K562 (cell line): ENCODE measurements around the gene RIPK4. TPM values are rescaled to one million over a fixed set of nuclear protein-coding genes. Genes with fewer than 3 reads are reported as not detected.

Experiments
- ATAC-seq: fragments of 200-7000 bp; cut with Tn5 transposase; 3 replicates; pipeline ENCODE4 v1.9.1; 2020; ENCODE audit warnings: moderate library complexity
- BruUV-seq: library from RNA; stranded (reverse); fragments of 400-500 nt; replicated peaks from 2 replicates; lab custom pipeline; 2021; lab: Mats Ljungman, UMichigan
- CTCF ChIA-PET: fragments of 300-600 bp; formaldehyde crosslinking; extraction: SDS; loops from one replicate; lab custom pipeline; 2021; ENCODE audit warnings: low intra/inter-chr PET ratio; lab: Yijun Ruan, JAX
- POLR2A ChIA-PET: fragments of 300-600, 350-650 bp; sonication (Branson Sonifier 250); formaldehyde crosslinking; extraction: SDS; loops from one replicate; lab custom pipeline; 2021; ENCODE audit warnings: antibody characterized with exemption, inconsistent platforms; lab: Yijun Ruan, JAX
- DNase-seq, 4 experiments: peaks; one replicate each; pipeline versions ENCODE4 v3.0.0 to v3.0.0-alpha.2; 2011 to 2018; ENCODE audit warnings: low spot score in 3 of 4, mixed read lengths in 3 of 4; ENCODE audit errors: extremely low read depth in 1 of 4
- FAIRE-seq: peaks from 2 replicates; lab custom pipeline; 2011; peaks lifted over from hg19 to GRCh38; lab: Jason Lieb, UNC
- H2AFZ ChIP-seq: 2 replicates; pipeline ENCODE4 v1.6.0; 2011; ENCODE audit warnings: low read depth, low read length, control low read depth, inconsistent platforms
- H3K27ac ChIP-seq: fragments of 200-600 bp; 3 replicates; pipeline ENCODE4 v1.8.0; 2011; ENCODE audit warnings: low read depth, mild to moderate bottlenecking, control low read depth, inconsistent platforms, low read length, moderate library complexity, mixed read lengths; ENCODE audit errors: extremely low read depth
- H3K27me3 ChIP-seq, 2 experiments: fragments of 300-600 bp in 1 of 2; 2 replicates in 1 of 2; 3 replicates in 1 of 2; pipeline versions ENCODE4 v1.6.0 to v1.8.0; 2011; ENCODE audit warnings: inconsistent platforms in 2 of 2, low read length in 2 of 2, mild to moderate bottlenecking in 1 of 2, mixed read lengths in 1 of 2, moderate library complexity in 1 of 2; ENCODE audit not compliant: control insufficient read depth in 2 of 2, insufficient read depth in 2 of 2
- H3K36me3 ChIP-seq: fragments of 300-600 bp; 3 replicates; pipeline ENCODE4 v1.8.0; 2011; ENCODE audit warnings: mild to moderate bottlenecking, low read length, inconsistent platforms; ENCODE audit not compliant: control insufficient read depth, insufficient read depth
- H3K4me1 ChIP-seq, 2 experiments: fragments of 200-600 bp in 1 of 2; replicated peaks in 1 of 2; 2 replicates in 1 of 2; 3 replicates in 1 of 2; pipeline versions ENCODE4 v1.5.1 to v1.8.0; 2011; ENCODE audit warnings: inconsistent platforms in 2 of 2, low read length in 2 of 2, mild to moderate bottlenecking in 1 of 2, mixed read lengths in 1 of 2, moderate library complexity in 1 of 2; ENCODE audit not compliant: control insufficient read depth in 2 of 2, insufficient read depth in 2 of 2
- H3K4me2 ChIP-seq: 2 replicates; pipeline ENCODE4 v1.6.1; 2011; ENCODE audit warnings: low read length, control low read depth, inconsistent platforms, mixed read lengths; ENCODE audit not compliant: insufficient read depth
- H3K4me3 ChIP-seq: fragments of 200-600 bp; sonication (generic), shearing (Covaris generic); 2 replicates; pipeline ENCODE4 v1.5.1; 2016; ENCODE audit warnings: control low read depth, inconsistent platforms
- H3K79me2 ChIP-seq: fragments of 200-600 bp; 3 replicates; pipeline ENCODE4 v1.8.0; 2011; ENCODE audit warnings: low read length, inconsistent platforms; ENCODE audit not compliant: control insufficient read depth, insufficient read depth
- H3K9ac ChIP-seq, 2 experiments: 2 replicates each; pipeline versions ENCODE4 v1.6.0 to v1.6.1; 2011; ENCODE audit warnings: low read depth in 2 of 2, low read length in 2 of 2, control low read depth in 1 of 2, inconsistent platforms in 1 of 2, mild to moderate bottlenecking in 1 of 2, mixed read lengths in 1 of 2; ENCODE audit not compliant: insufficient read depth in 1 of 2
- H3K9me1 ChIP-seq: one replicate; pipeline ENCODE4 v1.6.0; 2011; ENCODE audit warnings: inconsistent platforms, mild to moderate bottlenecking, low read length, moderate library complexity; ENCODE audit not compliant: control insufficient read depth, insufficient read depth
- H3K9me3 ChIP-seq: replicated peaks from 2 replicates; pipeline ENCODE4 v1.5.1; 2011; ENCODE audit warnings: low read depth, low read length, inconsistent platforms; ENCODE audit not compliant: control insufficient read depth, insufficient read depth
- H4K20me1 ChIP-seq: replicated peaks from 2 replicates; pipeline ENCODE4 v1.6.1; 2011; ENCODE audit warnings: low read length, inconsistent platforms, mixed read lengths; ENCODE audit not compliant: control insufficient read depth, insufficient read depth
- C11orf30 ChIP-seq: fragments of 450-650 bp; IDR thresholded peaks from 2 replicates; pipeline ENCODE4 v1.6.1; 2016; ENCODE audit warnings: low read depth, mild to moderate bottlenecking
- CBX8 ChIP-seq: fragments of 200-600 bp; sonication (generic); IDR thresholded peaks from 2 replicates; pipeline ENCODE4 v1.6.1; 2012; ENCODE audit warnings: borderline replicate concordance, mixed run types, low read depth, mild to moderate bottlenecking, moderate library complexity, mixed read lengths, low read length, control low read depth, inconsistent platforms; ENCODE audit not compliant: poor library complexity, severe bottlenecking; ENCODE audit errors: extremely low read depth
- HCFC1 ChIP-seq: IDR thresholded peaks from 2 replicates; pipeline ENCODE4 v1.6.1; 2012; ENCODE audit warnings: low read depth, low read length, improper control_type of control experiment
- HMG20B ChIP-seq: fragments of 250-450 bp; sonication (Bioruptor Pico); IDR thresholded peaks from 2 replicates; pipeline ENCODE4 v1.5.0; 2021; ENCODE audit warnings: mild to moderate bottlenecking
- L3MBTL2 ChIP-seq: fragments of 450-650 bp; IDR thresholded peaks from 2 replicates; pipeline ENCODE4 v1.6.1; 2016; ENCODE audit warnings: mild to moderate bottlenecking, moderate library complexity
- NRF1 ChIP-seq, 2 experiments: fragments of 450-650 bp; IDR thresholded peaks in 1 of 2; conservative IDR thresholded peaks in 1 of 2; 2 replicates each; pipeline ENCODE4 v1.6.1; 2014; ENCODE audit warnings: mild to moderate bottlenecking in 2 of 2
- USF2 ChIP-seq: sonication (generic); formaldehyde crosslinking; IDR thresholded peaks from 2 replicates; pipeline ENCODE4 v1.5.0; 2020; ENCODE audit warnings: missing genetic modification reagents
- ZNF668 ChIP-seq: fragments of 250-450 bp; sonication (Bioruptor Pico); IDR thresholded peaks from 2 replicates; pipeline ENCODE4 v1.8.0; 2022; ENCODE audit warnings: mild to moderate bottlenecking, inconsistent platforms
- WGBS: fragments of 100-300 bp; shearing (Covaris generic); methylation state at CpG from one replicate; pipeline ENCODE4 v1.1.6; 2016; ENCODE audit warnings: low coverage, mixed read lengths; ENCODE audit not compliant: insufficient coverage; ENCODE audit errors: missing lambda C conversion rate; 5-methylcytosine and 5-hydroxymethylcytosine counted together
- in situ Hi-C: fragments of 300-500 bp; cut with MboI; formaldehyde crosslinking; loops from 4 replicates; pipeline ENCODE4 v1.15.0; 2018; ENCODE audit warnings: inconsistent platforms, mixed read lengths
- intact Hi-C: fragments of 100-400 bp; cut with micrococcal nuclease; formaldehyde crosslinking; loops from 2 replicates; pipeline ENCODE4 v1.14.2; 2022
- polyA plus RNA-seq, 8 experiments: library from polyadenylated mRNA; depleted of rRNA in 4 of 8; stranded (reverse) in 5 of 8; unstranded in 3 of 8; fragments of >200 nt; fragmentation: Nextera tagmentation in 2 of 8; fragmentation: Illumina TruSeq in 1 of 8; extraction: Ambion mirVana in 2 of 8; extraction: Trizol in 1 of 8; gene quantifications; 2 replicates each; pipeline versions ENCODE4 v1.2.1 to v1.2.3, GENCODE V29; 2011 to 2014; ENCODE audit warnings: inconsistent platforms in 1 of 8, missing spikeins in 1 of 8
- total RNA-seq, 7 experiments: library from RNA; depleted of rRNA in 6 of 7; stranded (reverse); fragments of >200 nt in 6 of 7; fragmentation: Illumina TruSeq in 2 of 7; extraction: Trizol in 2 of 7; gene quantifications; 2 replicates each; pipeline versions ENCODE4 v1.2.1 to v1.2.3, GENCODE V29; 2011 to 2021; ENCODE audit warnings: low replicate concordance in 1 of 7

RIPK4 gene
- total and polyA plus RNA-seq, 9 of the 15 experiments (the other 6 are each of a cell fraction or from before 2014, with no cell fraction given) = not detected

- H3K9me3 ChIP-seq = no peaks in the 10 kb centered on the region
- H3K27ac ChIP-seq = no peak overlapping the region
- H3K4me3 ChIP-seq = no peak overlapping the region
- 40% methylated on average over 78 of the region's 88 CpGs for WGBS
- H3K79me2 ChIP-seq = no peaks in the 10 kb centered on the region
- no peak overlapping the region for H3K4me2 ChIP-seq
- peaks cover 9% of the 10 kb centered on the region; the same call in 1 of the 2 replicates for H4K20me1 ChIP-seq
- FAIRE-seq (no peak), DNase-seq (no peak), ATAC-seq (no peak)
- intact Hi-C loops = no loop called here
- peaks cover 49 to 81% of the 10 kb centered on the region in 2 experiments for H3K27me3 ChIP-seq
- ChIA-PET POLR2A (no interaction called here), CTCF (no interaction called here)
- H3K4me1 ChIP-seq = no peaks in the 10 kb centered on the region; a peak in 2 of 5 replicates
- H2AFZ ChIP-seq = no peak overlapping the region
- TF ChIP-seq HCFC1 (no peak), NRF1 (conservative IDR thresholded peaks at IDR 0.05 in 1 of 2, IDR thresholded peaks at IDR 0.05 in 1 of 2) (0 out of 4 replicates have a peak, but pooled peaks of 1 of the 2 experiments have one; percentile 23)
- in situ Hi-C loops = no loop called here
- H3K36me3 ChIP-seq = no peaks in the 10 kb centered on the region
- no TSS peak for BruUV-seq
- H3K9ac ChIP-seq = no peak overlapping the region
- H3K9me1 ChIP-seq = no peaks in the 10 kb centered on the region
These were observed 624 bp downstream of the RIPK4 start for GRCh38 chr21:41765973-41766882.

GRCh38 chr21:41765420-41765821 lies 1.4 kb downstream of the RIPK4 start:
- no peak overlapping the region for H3K9ac ChIP-seq
- peak; percentile 62 for TF ChIP-seq CBX8
- no peak for TF ChIP-seq C11orf30
- no peak for TF ChIP-seq L3MBTL2
- no peak for TF ChIP-seq USF2 (CRISPR knock-in tag)
- TF ChIP-seq ZNF668 (CRISPR knock-in tag) = no peak
- no peak for TF ChIP-seq HMG20B (CRISPR knock-in tag)
- ChIA-PET POLR2A (no interaction called here), CTCF (no interaction called here)
- no TSS peak for BruUV-seq
- H3K27me3 ChIP-seq = peaks cover 50 to 81% of the 10 kb centered on the region in 2 experiments
- intact Hi-C loops = no loop called here
- no peak overlapping the region for H3K4me3 ChIP-seq
- H3K9me3 ChIP-seq = no peaks in the 10 kb centered on the region
- DNase-seq (no peak), FAIRE-seq (no peak), ATAC-seq (no peak)
- WGBS = 4% methylated on average over 11 of the region's 11 CpGs
- H3K4me2 ChIP-seq = no peak overlapping the region
- no peak overlapping the region for H3K27ac ChIP-seq
- in situ Hi-C loops = no loop called here
- no peaks in the 10 kb centered on the region for H3K79me2 ChIP-seq
- no peaks in the 10 kb centered on the region for H3K36me3 ChIP-seq
- no peak overlapping the region for H2AFZ ChIP-seq
- no peaks in the 10 kb centered on the region; a peak in 2 of 5 replicates for H3K4me1 ChIP-seq
- no peaks in the 10 kb centered on the region for H3K9me1 ChIP-seq
- H4K20me1 ChIP-seq = peaks cover 4% of the 10 kb centered on the region; the same call in 1 of the 2 replicates
